VCaP (cell line): Measurements from ENCODE around the gene ECSIT.

Experiments
- H3K27ac ChIP-seq: fragments of 450-650 bp; 2 replicates; pipeline ENCODE4 v1.5.1; 2017
- TF ChIP-seq, protein P1 (sequence below): fragments of 450-650 bp; conservative IDR thresholded peaks from 2 replicates; pipeline ENCODE4 v1.5.1; 2017; ENCODE audit warnings: mild to moderate bottlenecking, moderate library complexity

The ECSIT gene

GRCh38 chr19:11519138-11519537 lies 9.8 kb downstream of the ECSIT start:
- no peak overlapping the region for H3K27ac ChIP-seq

GRCh38 chr19:11513946-11514345 lies 15.0 kb downstream of the ECSIT start:
- H3K27ac ChIP-seq = no peak overlapping the region
- TF ChIP-seq, protein P1, sequence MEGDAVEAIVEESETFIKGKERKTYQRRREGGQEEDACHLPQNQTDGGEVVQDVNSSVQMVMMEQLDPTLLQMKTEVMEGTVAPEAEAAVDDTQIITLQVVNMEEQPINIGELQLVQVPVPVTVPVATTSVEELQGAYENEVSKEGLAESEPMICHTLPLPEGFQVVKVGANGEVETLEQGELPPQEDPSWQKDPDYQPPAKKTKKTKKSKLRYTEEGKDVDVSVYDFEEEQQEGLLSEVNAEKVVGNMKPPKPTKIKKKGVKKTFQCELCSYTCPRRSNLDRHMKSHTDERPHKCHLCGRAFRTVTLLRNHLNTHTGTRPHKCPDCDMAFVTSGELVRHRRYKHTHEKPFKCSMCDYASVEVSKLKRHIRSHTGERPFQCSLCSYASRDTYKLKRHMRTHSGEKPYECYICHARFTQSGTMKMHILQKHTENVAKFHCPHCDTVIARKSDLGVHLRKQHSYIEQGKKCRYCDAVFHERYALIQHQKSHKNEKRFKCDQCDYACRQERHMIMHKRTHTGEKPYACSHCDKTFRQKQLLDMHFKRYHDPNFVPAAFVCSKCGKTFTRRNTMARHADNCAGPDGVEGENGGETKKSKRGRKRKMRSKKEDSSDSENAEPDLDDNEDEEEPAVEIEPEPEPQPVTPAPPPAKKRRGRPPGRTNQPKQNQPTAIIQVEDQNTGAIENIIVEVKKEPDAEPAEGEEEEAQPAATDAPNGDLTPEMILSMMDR = no peak

More at GRCh38 chr19:11519138-11519537, 9.8 kb downstream of the ECSIT start:
- TF ChIP-seq, protein P1 = no peak

DNA sequence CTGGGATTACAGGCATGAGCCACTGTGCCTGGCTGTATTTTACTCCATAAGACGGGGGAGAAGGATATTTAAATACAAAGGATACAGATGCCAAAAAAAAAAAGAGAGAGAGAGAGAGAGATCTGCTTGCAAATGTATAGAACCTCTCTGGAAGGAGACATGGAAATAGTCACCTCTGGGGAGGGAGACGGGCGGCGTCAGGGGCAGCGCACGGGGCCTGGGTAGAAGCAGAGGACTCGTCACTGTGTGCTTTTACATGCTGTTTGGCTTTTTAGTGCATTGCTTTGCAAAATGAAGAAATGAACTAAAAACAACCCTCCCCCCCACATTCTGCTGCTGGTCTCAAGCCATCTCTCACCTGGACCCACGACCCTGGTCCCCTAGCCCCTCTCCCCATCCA lies 18.5 kb downstream of the ECSIT start:
- no peak overlapping the region for H3K27ac ChIP-seq
- TF ChIP-seq, protein P1 = no peak

- TF ChIP-seq, protein P1 = no peak
- H3K27ac ChIP-seq = no peak overlapping the region
Observed at GRCh38 chr19:11507370-11508078, 21.4 kb downstream of the ECSIT start.

DNA sequence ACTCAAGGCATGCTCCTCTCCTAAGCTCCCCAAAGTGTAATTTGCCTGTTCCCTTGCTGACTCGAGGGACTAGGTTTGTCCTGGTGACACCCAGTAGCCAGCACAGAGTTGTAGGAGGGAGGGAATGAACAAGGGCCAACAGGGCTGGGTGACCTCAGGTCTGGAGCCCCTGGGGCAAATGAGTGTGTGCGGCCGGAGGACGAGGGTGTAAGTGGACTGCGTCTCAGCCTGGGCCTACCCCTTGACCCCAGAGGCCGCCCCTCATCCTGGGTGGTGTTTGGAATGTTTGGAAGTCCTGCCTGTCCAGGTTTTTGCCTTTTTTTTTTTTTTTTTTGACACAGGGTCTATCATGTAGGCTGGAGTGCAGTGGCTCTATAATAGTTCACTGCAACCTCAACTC lies 22.0 kb downstream of the ECSIT start:
- TF ChIP-seq, protein P1 = no peak
- H3K27ac ChIP-seq = no peak overlapping the region

DNA sequence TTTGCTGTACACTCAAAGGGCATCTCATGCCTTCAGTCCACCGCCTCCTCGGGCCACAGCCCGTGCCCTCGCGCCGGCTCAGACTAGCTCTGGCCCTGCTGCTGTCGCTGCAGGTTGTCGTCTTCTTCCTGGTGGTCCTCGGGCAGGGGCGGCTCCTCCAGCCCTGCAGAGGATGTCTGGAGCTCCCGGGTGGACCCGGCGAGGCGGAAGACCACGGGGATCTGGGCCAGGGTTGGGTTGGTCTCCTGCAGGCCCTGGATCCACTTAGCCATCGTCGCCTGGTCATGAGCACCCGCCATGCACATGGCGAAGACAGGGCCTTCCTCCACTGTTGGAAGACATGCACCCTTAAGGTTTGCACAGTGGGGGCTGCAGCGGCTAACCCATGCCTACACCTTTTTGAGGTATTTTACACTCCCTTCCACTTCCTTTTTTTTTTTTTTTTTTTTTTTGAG lies 22.8 kb downstream of the ECSIT start:
- peak overlapping the region; percentile 92 for H3K27ac ChIP-seq
- TF ChIP-seq, protein P1 = no peak

DNA sequence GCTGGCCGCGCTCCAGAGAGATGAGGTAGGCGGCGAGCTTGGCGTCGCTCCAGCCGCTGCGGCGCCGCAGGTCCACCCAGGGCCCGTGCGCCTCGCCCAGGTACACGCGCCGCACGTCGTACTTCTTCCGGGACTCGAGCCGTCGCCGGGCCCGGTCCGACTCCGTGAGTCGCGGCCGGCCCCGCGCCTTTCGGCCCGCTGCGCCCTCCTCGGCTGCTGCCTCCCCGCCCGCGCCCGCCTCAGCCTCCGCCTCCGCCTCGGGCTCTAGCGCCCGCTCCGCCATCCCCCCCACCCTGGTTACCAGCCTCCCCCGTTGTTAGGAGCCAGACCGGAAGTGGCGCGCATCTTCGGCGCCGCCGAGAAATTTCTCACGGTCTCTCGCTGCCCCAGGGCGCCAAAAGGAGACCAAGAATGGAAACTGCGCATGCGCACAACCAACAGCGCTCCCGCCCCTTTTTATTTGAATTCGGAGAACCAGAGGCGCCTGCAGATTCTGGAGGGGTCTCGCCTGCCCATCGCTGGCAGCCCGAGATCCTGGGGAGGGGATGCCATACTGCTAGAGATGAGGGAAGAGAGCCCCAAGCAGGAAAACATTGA lies 23.3 kb downstream of the ECSIT start, which contains the start of gene ZNF653:
Gene ZNF653, minus strand, starts transcription at position 336 of the 597 bp plus-strand sequence. Its CDS starts 53 bp downstream, at position 283.
- H3K27ac ChIP-seq = peak within 1 kb of the TSS; percentile 92
- TF ChIP-seq, protein P1 = no peak
